Caco-2 (cell line): Measurements from ENCODE around the gene NOX3. TPM values are rescaled to one million over a fixed set of nuclear protein-coding genes. Genes with fewer than 3 reads are reported as not detected.

Source experiments
- BruUV-seq: library from RNA; stranded (reverse); fragments of 400-500 nt; replicated peaks from 2 replicates; lab custom pipeline; 2021; lab: Mats Ljungman, UMichigan
- CTCF ChIA-PET: fragments of 300-600 bp; sonication (Branson Sonifier 250); formaldehyde crosslinking; loops from one replicate; lab custom pipeline; 2022; ENCODE audit warnings: antibody characterized with exemption; lab: Charles Lee
- POLR2A ChIA-PET: fragments of 300-600 bp; sonication (Branson Sonifier 250); formaldehyde crosslinking; loops from one replicate; lab custom pipeline; 2022; ENCODE audit warnings: antibody characterized with exemption; lab: Charles Lee
- DNase-seq, 2 experiments: peaks; one replicate each; pipeline versions ENCODE4 v3.0.0 to v3.0.0-alpha.2; 2020 to 2022
- H3K27me3 ChIP-seq: replicated peaks from 2 replicates; pipeline ENCODE4 v1.6.0; 2011; ENCODE audit warnings: low read length; ENCODE audit not compliant: control insufficient read depth, insufficient read depth
- H3K36me3 ChIP-seq: 2 replicates; pipeline ENCODE4 v1.5.1; 2011; ENCODE audit warnings: low read length; ENCODE audit not compliant: control insufficient read depth, insufficient read depth
- H3K4me1 ChIP-seq: fragments of 250-450 bp; sonication (Bioruptor Pico); 2 replicates; pipeline ENCODE4 v1.5.1; 2020; ENCODE audit warnings: mild to moderate bottlenecking
- H3K4me3 ChIP-seq: 2 replicates; pipeline ENCODE4 v1.5.1; 2011; ENCODE audit warnings: low read depth, mild to moderate bottlenecking, control low read depth, low read length
- H3K9me3 ChIP-seq: fragments of 250-450 bp; sonication (Bioruptor Pico); 2 replicates; pipeline ENCODE4 v1.5.1; 2020; ENCODE audit warnings: mild to moderate bottlenecking, moderate library complexity
- H3K27ac Mint-ChIP-seq: one replicate; pipeline ENCODE4 v1.8.0; 2022; ENCODE audit warnings: mixed read lengths; ENCODE audit not compliant: unreplicated experiment
- H3K27me3 Mint-ChIP-seq: one replicate; pipeline ENCODE4 v1.8.0; 2022; ENCODE audit warnings: mixed read lengths; ENCODE audit not compliant: insufficient read depth, unreplicated experiment
- H3K36me3 Mint-ChIP-seq: one replicate; pipeline ENCODE4 v1.8.0; 2022; ENCODE audit warnings: mild to moderate bottlenecking, mixed read lengths; ENCODE audit not compliant: insufficient read depth, unreplicated experiment
- H3K4me1 Mint-ChIP-seq: one replicate; pipeline ENCODE4 v1.8.0; 2022; ENCODE audit warnings: low read depth, mixed read lengths; ENCODE audit not compliant: unreplicated experiment
- H3K4me3 Mint-ChIP-seq: one replicate; pipeline ENCODE4 v1.8.0; 2022; ENCODE audit warnings: mild to moderate bottlenecking, moderate library complexity, mixed read lengths; ENCODE audit not compliant: unreplicated experiment
- H3K9me3 Mint-ChIP-seq: one replicate; pipeline ENCODE4 v1.8.0; 2022; ENCODE audit warnings: mixed read lengths; ENCODE audit not compliant: unreplicated experiment
- CTCF ChIP-seq, 2 experiments: fragments of 200-600 bp in 1 of 2; IDR thresholded peaks; 1 replicate in 1 of 2; 2 replicates in 1 of 2; pipeline versions ENCODE4 v1.5.1 to v1.8.0; 2011 to 2022; ENCODE audit warnings: antibody characterized with exemption in 1 of 2, control low read depth in 1 of 2, inconsistent platforms in 1 of 2, low read depth in 1 of 2, low read length in 1 of 2, mild to moderate bottlenecking in 1 of 2, moderate library complexity in 1 of 2; ENCODE audit not compliant: insufficient read depth in 1 of 2, severe bottlenecking in 1 of 2, unreplicated experiment in 1 of 2
- intact Hi-C: fragments of 100-400 bp; cut with micrococcal nuclease; formaldehyde crosslinking; loops from one replicate; pipeline ENCODE4 v1.10.0; 2022; ENCODE audit not compliant: unreplicated experiment
- total RNA-seq: library from RNA; stranded (reverse); gene quantifications from 2 replicates; pipeline ENCODE4 v1.2.3, GENCODE V29; 2022

The NOX3 gene
- total RNA-seq, 1 experiment from 2014 or later = not detected

GRCh38 chr6:155398221-155398620 lies 57.4 kb downstream of the NOX3 start:
- H3K27ac Mint-ChIP-seq = peak overlapping the region; percentile 80
- H3K36me3 ChIP-seq = no peaks in the 10 kb centered on the region
- H3K27me3 Mint-ChIP-seq = no peaks in the 10 kb centered on the region
- H3K4me3 ChIP-seq = no peak overlapping the region
- DNase-seq = no peak
- POLR2A ChIA-PET = no interaction called here
- BruUV-seq = no TSS peak
- TF ChIP-seq CTCF (IDR thresholded peaks at IDR 0.05; ENCODE audit: insufficient read depth in 1 of 2, low read depth in 1 of 2, low read length in 1 of 2, severe bottlenecking in 1 of 2, unreplicated experiment in 1 of 2) = no peak
- peaks cover 14% of the 10 kb centered on the region for H3K9me3 Mint-ChIP-seq
- H3K9me3 ChIP-seq = no peaks in the 10 kb centered on the region; the same call in none of the 2 replicates
- peaks cover 30% of the 10 kb centered on the region for H3K4me1 Mint-ChIP-seq
- H3K4me3 Mint-ChIP-seq = no peak overlapping the region
- H3K27me3 ChIP-seq = no peaks in the 10 kb centered on the region
- intact Hi-C loops = no loop called here
- CTCF ChIA-PET = no interaction called here
- peaks cover 26% of the 10 kb centered on the region for H3K4me1 ChIP-seq
- H3K36me3 Mint-ChIP-seq = no peaks in the 10 kb centered on the region

- Histone ChIP-seq H3K36me3 (no peaks in the 10 kb centered on the region), H3K4me3 (no peak overlapping the region), H3K4me1 (peaks cover 26% of the 10 kb centered on the region), H3K27me3 (no peaks in the 10 kb centered on the region), H3K9me3 (no peaks in the 10 kb centered on the region; the same call in none of the 2 replicates)
- Mint-ChIP-seq H3K9me3 (peaks cover 14% of the 10 kb centered on the region), H3K4me3 (no peak overlapping the region), H3K4me1 (peaks cover 30% of the 10 kb centered on the region), H3K27ac (no peak overlapping the region), H3K27me3 (no peaks in the 10 kb centered on the region), H3K36me3 (no peaks in the 10 kb centered on the region)
- POLR2A ChIA-PET = no interaction called here
- no peak for TF ChIP-seq CTCF (IDR thresholded peaks at IDR 0.05; ENCODE audit: insufficient read depth in 1 of 2, low read depth in 1 of 2, low read length in 1 of 2, severe bottlenecking in 1 of 2, unreplicated experiment in 1 of 2)
- no TSS peak for BruUV-seq
- CTCF ChIA-PET = no interaction called here
- DNase-seq = no peak
- intact Hi-C loops = no loop called here
Observed at GRCh38 chr6:155397172-155397705, 58.4 kb downstream of the NOX3 start.

- peaks cover 17% of the 10 kb centered on the region for H3K9me3 Mint-ChIP-seq
- peaks cover 30% of the 10 kb centered on the region for H3K4me1 Mint-ChIP-seq
- DNase-seq = no peak
- no peak for TF ChIP-seq CTCF (IDR thresholded peaks at IDR 0.05; ENCODE audit: insufficient read depth in 1 of 2, low read depth in 1 of 2, low read length in 1 of 2, severe bottlenecking in 1 of 2, unreplicated experiment in 1 of 2)
- Histone ChIP-seq H3K9me3 (no peaks in the 10 kb centered on the region; the same call in 1 of the 2 replicates), H3K36me3 (no peaks in the 10 kb centered on the region), H3K4me3 (no peak overlapping the region), H3K27me3 (no peaks in the 10 kb centered on the region), H3K4me1 (peaks cover 26% of the 10 kb centered on the region)
- H3K27ac Mint-ChIP-seq = no peak overlapping the region
- CTCF ChIA-PET = no interaction called here
- no peaks in the 10 kb centered on the region for H3K27me3 Mint-ChIP-seq
- intact Hi-C loops = no loop called here
- POLR2A ChIA-PET = no interaction called here
- H3K36me3 Mint-ChIP-seq = no peaks in the 10 kb centered on the region
- no TSS peak for BruUV-seq
- H3K4me3 Mint-ChIP-seq = no peak overlapping the region
Observed at GRCh38 chr6:155396605-155397004, 59.0 kb downstream of the NOX3 start.
